ENCODE data around the gene TAMALIN.

Gene TAMALIN

DNA sequence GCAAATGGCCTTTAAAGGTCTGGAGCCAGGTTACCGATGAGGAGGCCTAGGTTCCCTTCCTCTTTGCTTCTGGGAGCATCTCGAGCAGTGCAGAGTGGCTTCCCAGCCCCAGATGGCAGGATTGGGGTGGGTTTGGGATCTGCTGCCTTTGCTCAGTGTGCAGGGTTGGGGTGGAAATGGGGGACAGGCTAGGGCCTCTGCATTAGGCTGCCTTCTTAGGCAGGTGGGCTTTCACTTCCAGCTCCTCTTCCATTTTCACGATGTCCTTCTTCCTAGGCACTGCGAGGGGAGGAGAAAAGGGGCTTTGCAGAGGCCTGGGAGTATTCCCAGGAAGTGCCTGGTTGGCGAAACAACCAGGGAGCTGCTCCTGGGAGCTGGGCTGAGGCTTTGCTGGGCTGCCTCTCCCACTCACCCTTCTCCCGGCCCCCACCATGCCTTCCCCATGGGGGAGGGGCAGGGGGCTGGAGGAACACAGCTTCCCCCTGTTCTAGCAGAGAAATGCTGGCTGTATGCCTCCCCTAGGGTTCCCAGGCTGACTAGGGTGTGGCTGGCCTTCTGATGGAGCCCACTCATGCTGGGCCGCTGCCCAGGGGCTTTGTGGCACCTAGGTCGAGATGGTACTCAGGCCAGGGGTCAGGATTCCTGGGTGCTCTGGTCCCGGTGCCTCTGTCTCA lies 46.9 kb downstream of the TAMALIN start:
- no peak for DNase-seq (ENCODE audit: low read depth)
- TF ChIP-seq, protein P1, sequence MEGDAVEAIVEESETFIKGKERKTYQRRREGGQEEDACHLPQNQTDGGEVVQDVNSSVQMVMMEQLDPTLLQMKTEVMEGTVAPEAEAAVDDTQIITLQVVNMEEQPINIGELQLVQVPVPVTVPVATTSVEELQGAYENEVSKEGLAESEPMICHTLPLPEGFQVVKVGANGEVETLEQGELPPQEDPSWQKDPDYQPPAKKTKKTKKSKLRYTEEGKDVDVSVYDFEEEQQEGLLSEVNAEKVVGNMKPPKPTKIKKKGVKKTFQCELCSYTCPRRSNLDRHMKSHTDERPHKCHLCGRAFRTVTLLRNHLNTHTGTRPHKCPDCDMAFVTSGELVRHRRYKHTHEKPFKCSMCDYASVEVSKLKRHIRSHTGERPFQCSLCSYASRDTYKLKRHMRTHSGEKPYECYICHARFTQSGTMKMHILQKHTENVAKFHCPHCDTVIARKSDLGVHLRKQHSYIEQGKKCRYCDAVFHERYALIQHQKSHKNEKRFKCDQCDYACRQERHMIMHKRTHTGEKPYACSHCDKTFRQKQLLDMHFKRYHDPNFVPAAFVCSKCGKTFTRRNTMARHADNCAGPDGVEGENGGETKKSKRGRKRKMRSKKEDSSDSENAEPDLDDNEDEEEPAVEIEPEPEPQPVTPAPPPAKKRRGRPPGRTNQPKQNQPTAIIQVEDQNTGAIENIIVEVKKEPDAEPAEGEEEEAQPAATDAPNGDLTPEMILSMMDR (conservative IDR thresholded peaks at IDR 0.05; ENCODE audit: control insufficient read depth, insufficient read depth, low read depth, low read length), result no peak
- H3K4me3 ChIP-seq (ENCODE audit: control insufficient read depth, low read depth, low read length), result no peak overlapping the region

DNA sequence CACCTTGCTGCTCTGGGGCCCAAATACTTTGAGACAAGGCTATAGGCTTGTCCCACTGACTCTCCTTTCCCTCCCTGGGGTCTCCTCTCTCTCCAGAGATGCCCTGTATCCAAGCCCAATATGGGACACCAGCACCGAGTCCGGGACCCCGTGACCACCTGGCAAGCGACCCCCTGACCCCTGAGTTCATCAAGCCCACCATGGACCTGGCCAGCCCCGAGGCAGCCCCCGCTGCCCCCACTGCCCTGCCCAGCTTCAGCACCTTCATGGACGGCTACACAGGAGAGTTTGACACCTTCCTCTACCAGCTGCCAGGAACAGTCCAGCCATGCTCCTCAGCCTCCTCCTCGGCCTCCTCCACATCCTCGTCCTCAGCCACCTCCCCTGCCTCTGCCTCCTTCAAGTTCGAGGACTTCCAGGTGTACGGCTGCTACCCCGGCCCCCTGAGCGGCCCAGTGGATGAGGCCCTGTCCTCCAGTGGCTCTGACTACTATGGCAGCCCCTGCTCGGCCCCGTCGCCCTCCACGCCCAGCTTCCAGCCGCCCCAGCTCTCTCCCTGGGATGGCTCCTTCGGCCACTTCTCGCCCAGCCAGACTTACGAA lies 47.6 kb downstream of the TAMALIN start:
- TF ChIP-seq, protein P1 (conservative IDR thresholded peaks at IDR 0.05; ENCODE audit: control insufficient read depth, insufficient read depth, low read depth, low read length), result no peak
- no peak overlapping the region for H3K4me3 ChIP-seq (ENCODE audit: control insufficient read depth, low read depth, low read length)
- DNase-seq (ENCODE audit: low read depth), result no peak

DNA sequence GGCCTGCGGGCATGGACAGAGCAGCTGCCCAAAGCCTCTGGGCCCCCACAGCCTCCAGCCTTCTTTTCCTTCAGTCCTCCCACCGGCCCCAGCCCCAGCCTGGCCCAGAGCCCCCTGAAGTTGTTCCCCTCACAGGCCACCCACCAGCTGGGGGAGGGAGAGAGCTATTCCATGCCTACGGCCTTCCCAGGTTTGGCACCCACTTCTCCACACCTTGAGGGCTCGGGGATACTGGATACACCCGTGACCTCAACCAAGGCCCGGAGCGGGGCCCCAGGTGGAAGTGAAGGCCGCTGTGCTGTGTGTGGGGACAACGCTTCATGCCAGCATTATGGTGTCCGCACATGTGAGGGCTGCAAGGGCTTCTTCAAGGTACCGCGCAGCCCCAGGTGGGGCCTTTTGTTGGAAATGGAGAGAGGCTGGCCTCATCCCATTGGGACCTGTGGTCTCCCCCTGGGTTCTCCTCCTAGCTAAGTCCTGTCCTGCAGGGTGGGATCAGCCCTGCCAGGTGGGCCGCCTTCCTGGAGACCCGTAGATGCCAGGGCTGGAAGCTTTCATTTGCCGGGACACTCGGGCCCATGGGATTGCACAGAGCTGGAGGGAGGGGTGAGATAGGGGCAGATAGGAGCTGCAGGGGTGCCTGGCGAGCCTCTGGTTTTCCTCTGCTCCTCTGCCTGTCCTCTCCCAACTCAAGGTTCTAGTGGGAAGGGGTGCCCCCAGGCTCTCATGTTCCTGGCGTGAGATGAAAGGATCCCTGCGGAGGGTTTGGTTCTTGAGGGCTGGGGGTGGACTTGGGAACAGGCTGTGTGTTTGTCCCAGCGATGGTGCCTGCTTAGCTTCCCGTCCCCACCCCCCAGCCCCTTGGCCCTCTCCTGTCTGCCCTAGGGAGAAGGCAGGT lies 48.3 kb downstream of the TAMALIN start:
- DNase-seq (ENCODE audit: low read depth), result no peak
- no peak overlapping the region for H3K4me3 ChIP-seq (ENCODE audit: control insufficient read depth, low read depth, low read length)
- TF ChIP-seq, protein P1 (conservative IDR thresholded peaks at IDR 0.05; ENCODE audit: control insufficient read depth, insufficient read depth, low read depth, low read length), result no peak

DNA sequence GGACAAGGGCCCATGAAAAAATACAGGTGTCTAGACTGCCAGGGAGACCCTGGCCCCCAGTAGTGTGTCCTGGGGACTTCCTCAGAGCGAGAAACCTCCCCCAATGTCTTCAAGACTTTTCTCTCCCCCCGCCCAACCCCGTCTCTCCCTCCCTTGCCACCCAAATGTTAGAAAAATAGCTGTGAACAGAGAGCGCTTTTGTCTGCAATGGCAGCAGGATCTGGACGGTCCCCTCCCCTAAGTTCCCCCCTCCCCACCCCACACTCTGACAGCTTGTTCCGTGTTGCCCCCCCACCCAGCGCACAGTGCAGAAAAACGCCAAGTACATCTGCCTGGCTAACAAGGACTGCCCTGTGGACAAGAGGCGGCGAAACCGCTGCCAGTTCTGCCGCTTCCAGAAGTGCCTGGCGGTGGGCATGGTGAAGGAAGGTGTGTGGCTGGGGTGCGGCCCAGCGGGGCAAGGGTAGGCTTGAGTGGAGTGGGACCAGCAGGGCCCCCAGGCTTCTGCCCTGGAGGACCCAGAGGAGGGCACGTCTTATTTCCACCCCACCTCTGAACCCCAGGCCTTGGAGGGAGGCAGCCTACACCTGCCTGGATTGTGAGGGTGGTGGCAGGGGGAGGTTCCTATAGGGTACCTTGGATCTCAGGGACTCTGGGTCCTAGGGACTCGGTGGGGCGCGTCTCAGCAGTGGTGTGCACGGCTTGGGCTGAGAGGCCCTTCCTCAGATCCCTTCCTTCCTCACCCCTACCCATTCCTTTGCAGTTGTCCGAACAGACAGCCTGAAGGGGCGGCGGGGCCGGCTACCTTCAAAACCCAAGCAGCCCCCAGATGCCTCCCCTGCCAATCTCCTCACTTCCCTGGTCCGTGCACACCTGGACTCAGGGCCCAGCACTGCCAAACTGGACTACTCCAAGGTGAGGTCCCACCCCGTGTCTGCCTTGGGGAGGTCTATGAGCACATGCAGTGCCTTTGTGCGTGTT lies 49.3 kb downstream of the TAMALIN start:
- TF ChIP-seq, protein P1 (conservative IDR thresholded peaks at IDR 0.05; ENCODE audit: control insufficient read depth, insufficient read depth, low read depth, low read length), result no peak
- H3K4me3 ChIP-seq (ENCODE audit: control insufficient read depth, low read depth, low read length), result no peak overlapping the region
- DNase-seq (ENCODE audit: low read depth), result no peak

DNA sequence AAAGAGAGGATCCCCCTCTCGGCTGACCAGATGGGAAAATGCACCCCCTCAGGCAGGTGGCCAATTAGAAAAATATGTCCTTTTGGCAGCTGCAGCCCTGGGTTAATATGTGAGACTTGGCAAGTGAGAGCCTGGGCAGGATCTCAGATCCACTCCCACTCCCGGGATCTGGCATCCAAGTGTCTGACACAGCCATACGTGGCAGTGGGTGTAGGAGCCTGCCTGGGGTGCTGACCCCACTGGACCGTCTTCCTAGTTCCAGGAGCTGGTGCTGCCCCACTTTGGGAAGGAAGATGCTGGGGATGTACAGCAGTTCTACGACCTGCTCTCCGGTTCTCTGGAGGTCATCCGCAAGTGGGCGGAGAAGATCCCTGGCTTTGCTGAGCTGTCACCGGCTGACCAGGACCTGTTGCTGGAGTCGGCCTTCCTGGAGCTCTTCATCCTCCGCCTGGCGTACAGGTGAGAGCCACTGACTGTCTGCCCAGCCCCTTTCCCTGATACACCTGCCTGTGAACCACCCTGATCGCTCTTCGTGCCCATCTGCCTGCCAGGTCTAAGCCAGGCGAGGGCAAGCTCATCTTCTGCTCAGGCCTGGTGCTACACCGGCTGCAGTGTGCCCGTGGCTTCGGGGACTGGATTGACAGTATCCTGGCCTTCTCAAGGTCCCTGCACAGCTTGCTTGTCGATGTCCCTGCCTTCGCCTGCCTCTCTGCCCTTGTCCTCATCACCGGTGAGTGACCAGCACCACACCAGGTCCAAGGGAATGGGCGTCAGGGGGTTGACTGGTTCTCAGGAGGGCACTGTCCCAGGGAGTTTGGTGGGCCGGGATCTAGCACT lies 50.3 kb downstream of the TAMALIN start:
- TF ChIP-seq, protein P1 (conservative IDR thresholded peaks at IDR 0.05; ENCODE audit: control insufficient read depth, insufficient read depth, low read depth, low read length), result no peak
- H3K4me3 ChIP-seq (ENCODE audit: control insufficient read depth, low read depth, low read length), result no peak overlapping the region
- peak; percentile 71 for DNase-seq (ENCODE audit: low read depth)
